Testis (tissue), 3 donors: ENCODE data around the gene TMC3. TPM values are rescaled to one million over a fixed set of nuclear protein-coding genes. Genes with fewer than 3 reads are reported as not detected.
"Not testable (repeated sequence)": the region's sequence is repeated elsewhere in the genome, so short reads cannot be mapped to it uniquely, and the experiment has no call there.

Experiments
- DNase-seq: peaks from one replicate; pipeline ENCODE4 v3.0.0-alpha.2; 2019
- H3K27ac ChIP-seq, 2 donors: fragments of 200-600 bp; sonication (generic); one replicate each; pipeline ENCODE4 v1.5.1; 2019
- H3K27me3 ChIP-seq: fragments of 200-600 bp; sonication (generic); one replicate; pipeline ENCODE4 v1.5.1; 2019
- H3K36me3 ChIP-seq: fragments of 200-600 bp; sonication (generic); one replicate; pipeline ENCODE4 v1.5.1; 2017; ENCODE audit warnings: low read depth; ENCODE audit errors: missing control alignments
- H3K4me1 ChIP-seq: fragments of 200-600 bp; sonication (generic); one replicate; pipeline ENCODE4 v1.5.1; 2019
- H3K4me3 ChIP-seq, 2 donors: fragments of 200-600 bp; sonication (generic); one replicate each; pipeline ENCODE4 v1.5.1; 2017 to 2019
- H3K9me3 ChIP-seq: fragments of 200-600 bp; sonication (generic); one replicate; pipeline ENCODE4 v1.5.1; 2017
- CTCF ChIP-seq, 3 experiments: fragments of 450-650 bp in 2 of 3; fragments of 200-600 bp in 1 of 3; sonication (generic) in 1 of 3; IDR thresholded peaks; one replicate each; pipeline ENCODE4 v1.5.1; 2016 to 2019; ENCODE audit warnings: antibody characterized with exemption in 3 of 3, mild to moderate bottlenecking in 2 of 3, moderate library complexity in 1 of 3
- POLR2A ChIP-seq: fragments of 450-650 bp; IDR thresholded peaks from one replicate; pipeline ENCODE4 v1.6.1; 2017; ENCODE audit warnings: antibody characterized with exemption, mild to moderate bottlenecking, moderate library complexity
- WGBS, 2 donors: methylation state at CpG; one replicate each; pipeline ENCODE4 v1.1.5; 2018; 5-methylcytosine and 5-hydroxymethylcytosine counted together
- intact Hi-C: fragments of 100-400 bp; cut with DNase I; formaldehyde crosslinking; loops from one replicate; pipeline ENCODE4 v1.15.1; 2023; ENCODE audit warnings: low total_unique reads
- polyA plus RNA-seq: library from polyadenylated mRNA; stranded (reverse); fragments of 350-450 nt; fragmentation: Illumina TruSeq; extraction: RNeasy Lipid Tissue Mini Kit (QIAGEN cat#74804); gene quantifications from one replicate; pipeline ENCODE4 v1.2.3, GENCODE V29; 2014; ENCODE audit warnings: low read depth, low replicate concordance; ENCODE audit not compliant: insufficient read depth
- total RNA-seq, 2 donors: library from RNA; depleted of rRNA; stranded (reverse); fragments of >200 nt; gene quantifications; one replicate each; pipeline ENCODE4 v1.2.3, GENCODE V29; 2016

TMC3 gene
- total and polyA plus RNA-seq, 3 donors from 2014 or later: 0.16 to 0.31 (median 0.26) TPM

DNA sequence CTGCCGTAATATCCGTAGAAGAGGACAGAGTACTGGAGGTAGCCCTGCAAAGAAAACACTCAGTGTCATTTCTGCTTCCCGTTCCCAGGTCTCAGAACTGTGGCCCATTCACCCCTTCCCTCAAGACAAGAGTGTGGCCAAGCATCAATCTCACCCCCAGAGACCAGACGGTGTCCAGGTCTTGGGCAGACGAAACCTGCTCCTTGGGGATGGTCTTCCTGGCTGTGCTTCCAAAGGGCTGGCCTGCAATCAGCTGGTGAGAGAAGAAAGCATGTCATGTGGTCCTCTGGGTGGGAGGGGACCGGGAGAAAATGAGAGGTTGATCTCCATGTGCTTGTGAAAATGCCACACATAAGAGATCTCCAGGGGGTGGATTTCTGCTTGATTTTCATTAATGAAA is 15.8 kb downstream of the TMC3 start:
- 91 to 96% methylated on average over 5 to 6 of the region's 6 CpGs for WGBS, 2 donors
- no peaks in the 10 kb centered on the region for H3K27me3 ChIP-seq
- H3K4me1 ChIP-seq: no peaks in the 10 kb centered on the region
- DNase-seq: no peak
- intact Hi-C loops: no loop called here
- TF ChIP-seq CTCF (IDR thresholded peaks at IDR 0.05): no peak
- no peak for TF ChIP-seq POLR2A
- no peak overlapping the region for H3K4me3 ChIP-seq
- no peaks in the 10 kb centered on the region for H3K36me3 ChIP-seq
- H3K9me3 ChIP-seq: no peaks in the 10 kb centered on the region
- no peak overlapping the region for H3K27ac ChIP-seq

DNA sequence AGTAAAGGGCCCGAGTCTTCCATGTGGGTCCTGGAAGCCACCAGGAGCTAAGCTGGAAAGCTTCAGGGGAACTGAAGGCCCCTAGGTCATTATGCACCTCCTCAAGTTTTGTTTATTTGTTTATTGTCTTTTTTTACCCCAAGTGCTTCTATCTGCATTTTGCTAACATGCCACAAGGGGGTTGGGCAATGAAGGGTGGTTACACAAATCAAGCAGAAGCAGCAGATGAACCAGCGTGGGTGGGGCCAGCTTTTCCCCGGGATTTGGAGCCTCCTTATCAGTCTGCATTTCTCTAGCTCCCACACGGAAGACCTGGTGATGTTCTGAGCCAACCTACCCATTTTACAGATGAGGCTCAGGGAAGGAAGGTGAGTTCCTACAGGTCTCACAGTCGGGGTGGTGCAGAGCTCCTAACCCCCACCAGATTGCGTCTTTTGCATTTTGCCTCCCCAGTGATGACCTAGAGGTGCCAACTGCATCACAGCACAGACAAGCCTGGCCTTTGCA is 16.8 kb downstream of the TMC3 start:
- H3K9me3 ChIP-seq: no peaks in the 10 kb centered on the region
- 82 to 87% methylated on average over 6 of the region's 6 CpGs for WGBS, 2 donors
- H3K27ac ChIP-seq: no peak overlapping the region
- intact Hi-C loops: no loop called here
- H3K36me3 ChIP-seq: no peaks in the 10 kb centered on the region
- no peak for DNase-seq
- no peaks in the 10 kb centered on the region for H3K27me3 ChIP-seq
- H3K4me3 ChIP-seq: no peak overlapping the region
- TF ChIP-seq POLR2A: no peak
- TF ChIP-seq CTCF (IDR thresholded peaks at IDR 0.05): no peak
- H3K4me1 ChIP-seq: no peaks in the 10 kb centered on the region

DNA sequence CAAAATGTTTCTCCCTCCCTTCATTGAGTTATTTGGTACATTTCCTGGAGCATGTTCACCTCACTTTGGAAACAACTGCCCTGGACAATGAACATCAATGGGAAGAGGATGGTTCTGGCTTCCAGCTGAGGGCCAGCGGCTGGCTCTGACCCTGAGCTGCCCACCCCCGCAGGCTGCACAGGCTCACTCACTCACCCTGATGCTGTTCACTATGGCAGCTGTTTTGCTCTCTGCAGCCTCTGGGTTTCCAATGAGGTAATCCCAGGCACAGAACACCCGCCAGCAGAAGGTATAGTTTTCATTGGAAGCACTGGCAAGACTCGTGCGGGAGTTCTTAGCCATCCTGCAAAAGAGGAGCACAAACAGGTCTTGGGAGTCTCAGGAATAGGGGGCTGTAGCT is 17.8 kb downstream of the TMC3 start:
- no peak overlapping the region for H3K4me3 ChIP-seq
- intact Hi-C loops: no loop called here
- no peak for DNase-seq
- H3K27me3 ChIP-seq: no peaks in the 10 kb centered on the region
- H3K27ac ChIP-seq: no peak overlapping the region
- WGBS, 2 donors: 82% methylated on average over 3 to 5 of the region's 5 CpGs
- TF ChIP-seq CTCF (IDR thresholded peaks at IDR 0.05): no peak
- no peaks in the 10 kb centered on the region for H3K9me3 ChIP-seq
- H3K4me1 ChIP-seq: no peaks in the 10 kb centered on the region
- H3K36me3 ChIP-seq: no peaks in the 10 kb centered on the region

DNA sequence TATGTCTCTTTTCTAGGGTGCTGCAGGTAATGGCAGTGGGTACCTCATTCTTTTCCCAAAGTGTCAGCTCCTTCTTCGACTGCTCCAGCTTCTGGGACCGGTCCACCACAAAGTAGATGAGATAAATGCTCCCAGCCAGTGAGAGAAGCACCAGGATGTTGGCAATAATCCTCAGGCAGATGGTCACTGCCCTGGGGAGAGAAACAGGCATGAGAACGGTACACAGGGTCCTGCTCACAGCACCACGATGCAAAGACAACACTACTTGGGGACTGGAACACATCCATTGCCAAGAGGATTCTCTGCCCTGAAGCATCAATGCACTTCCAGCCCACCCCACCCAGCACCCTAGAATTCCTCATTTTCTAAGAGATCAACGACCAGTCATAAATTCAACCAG is 22.4 kb downstream of the TMC3 start:
- H3K4me3 ChIP-seq: no peak overlapping the region
- no peaks in the 10 kb centered on the region for H3K9me3 ChIP-seq
- H3K27ac ChIP-seq: no peak overlapping the region
- intact Hi-C loops: no loop called here
- no peak for TF ChIP-seq CTCF (IDR thresholded peaks at IDR 0.05)
- TF ChIP-seq POLR2A: no peak
- no peaks in the 10 kb centered on the region for H3K27me3 ChIP-seq
- no peaks in the 10 kb centered on the region for H3K36me3 ChIP-seq
- no peaks in the 10 kb centered on the region for H3K4me1 ChIP-seq
- 57 to 84% methylated on average over 5 of the region's 5 CpGs for WGBS, 2 donors
- DNase-seq: no peak

GRCh38 chr15:81349271-81349670 is 24.7 kb downstream of the TMC3 start:
- no peak for TF ChIP-seq CTCF (IDR thresholded peaks at IDR 0.05)
- TF ChIP-seq POLR2A: no peak
- no peaks in the 10 kb centered on the region for H3K9me3 ChIP-seq
- no peak for DNase-seq
- H3K27me3 ChIP-seq: no peaks in the 10 kb centered on the region
- WGBS, 2 donors: 97 to 100% methylated on average over 2 to 3 of the region's 3 CpGs
- H3K4me3 ChIP-seq: no peak overlapping the region
- no peaks in the 10 kb centered on the region for H3K4me1 ChIP-seq
- H3K36me3 ChIP-seq: no peaks in the 10 kb centered on the region
- intact Hi-C loops: no loop called here
- H3K27ac ChIP-seq: no peak overlapping the region

DNA sequence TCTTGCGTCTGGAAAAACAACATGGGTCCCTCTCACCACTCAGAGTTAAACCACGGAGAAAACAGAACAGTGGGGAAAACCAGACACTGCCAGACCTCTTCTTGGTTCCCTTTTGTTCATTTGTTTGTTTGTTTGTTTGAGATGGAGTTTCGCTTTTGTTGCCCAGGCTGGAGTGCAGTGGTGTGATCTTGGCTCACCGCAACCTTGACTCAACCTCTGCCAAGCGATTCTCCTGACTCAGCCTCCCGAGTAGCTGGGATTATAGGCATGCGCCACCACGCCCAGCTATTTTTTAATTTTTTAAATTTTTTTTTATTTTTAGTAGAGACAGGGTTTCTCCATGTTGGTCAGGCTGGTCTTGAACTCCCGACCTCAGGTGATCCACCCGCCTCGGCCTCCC is 25.3 kb downstream of the TMC3 start:
- H3K36me3 ChIP-seq, H3K27me3 ChIP-seq, H3K9me3 ChIP-seq, intact Hi-C loops, DNase-seq, H3K4me3 ChIP-seq, H3K27ac ChIP-seq, H3K4me1 ChIP-seq: not testable (repeated sequence)
- WGBS, 2 donors: 86 to 95% methylated on average over 11 of the region's 11 CpGs
